Endodermal cell (in vitro differentiated cells): ENCODE measurements around the gene DERL3. TPM values are rescaled to one million over a fixed set of nuclear protein-coding genes. Genes with fewer than 3 reads are reported as not detected.

Experiments
- DNase-seq: peaks from one replicate; pipeline ENCODE4 v3.0.0-alpha.2; 2017
- H3K27ac ChIP-seq: 2 replicates; pipeline ENCODE4 v1.5.1; 2013; ENCODE audit warnings: mild to moderate bottlenecking, low read depth, low read length, moderate library complexity
- H3K27me3 ChIP-seq: 2 replicates; pipeline ENCODE4 v1.6.1; 2013; ENCODE audit warnings: mild to moderate bottlenecking, low read length, moderate library complexity; ENCODE audit not compliant: insufficient read depth, control insufficient read depth, poor library complexity, severe bottlenecking
- H3K36me3 ChIP-seq: 2 replicates; pipeline ENCODE4 v1.7.0; 2013; ENCODE audit warnings: mild to moderate bottlenecking, low read length, moderate library complexity; ENCODE audit not compliant: control insufficient read depth, insufficient read depth
- H3K4me1 ChIP-seq: one replicate; pipeline ENCODE4 v1.7.0; 2013; ENCODE audit warnings: low read length; ENCODE audit not compliant: control insufficient read depth, insufficient read depth
- H3K4me3 ChIP-seq: 2 replicates; pipeline ENCODE4 v1.5.1; 2013; ENCODE audit warnings: mild to moderate bottlenecking, low read length, moderate library complexity
- H3K9ac ChIP-seq: 2 replicates; pipeline ENCODE4 v1.6.1; 2013; ENCODE audit warnings: mild to moderate bottlenecking, low read length, moderate library complexity; ENCODE audit not compliant: poor library complexity, severe bottlenecking; ENCODE audit errors: extremely low read depth
- H3K9me3 ChIP-seq: 2 replicates; pipeline ENCODE4 v1.6.1; 2013; ENCODE audit warnings: mild to moderate bottlenecking, low read length, moderate library complexity; ENCODE audit not compliant: control insufficient read depth
- H3K27ac Mint-ChIP-seq: 2 replicates; pipeline ENCODE4 v1.8.0; 2020; ENCODE audit warnings: mixed read lengths
- H3K27me3 Mint-ChIP-seq: 2 replicates; pipeline ENCODE4 v1.8.0; 2021; ENCODE audit warnings: mild to moderate bottlenecking, mixed read lengths; ENCODE audit not compliant: insufficient read depth
- H3K36me3 Mint-ChIP-seq: 2 replicates; pipeline ENCODE4 v1.8.0; 2020; ENCODE audit warnings: low read depth, mixed read lengths
- H3K4me1 Mint-ChIP-seq: 2 replicates; pipeline ENCODE4 v1.8.0; 2020; ENCODE audit warnings: mixed read lengths
- H3K4me3 Mint-ChIP-seq: 2 replicates; pipeline ENCODE4 v1.8.0; 2020; ENCODE audit warnings: mild to moderate bottlenecking, moderate library complexity, mixed read lengths
- H3K9me3 Mint-ChIP-seq: 2 replicates; pipeline ENCODE4 v1.8.0; 2020; ENCODE audit warnings: mild to moderate bottlenecking, mixed read lengths
- WGBS, 2 experiments: methylation state at CpG; one replicate each; pipeline versions ENCODE4 v1.1.5 to v1.1.7; 2013; ENCODE audit warnings: missing lambda C conversion rate in 2 of 2, mixed read lengths in 1 of 2; ENCODE audit not compliant: insufficient coverage in 1 of 2, insufficient read length in 1 of 2; 5-methylcytosine and 5-hydroxymethylcytosine counted together
- total RNA-seq, 2 donors: library from RNA; stranded (reverse); fragmentation: NEBNext Ultra II Directional in 1 of 2; extraction: Animal tissue kit (Norgen Biotek cat#: 25700) in 1 of 2; gene quantifications; 2 replicates in 1 of 2; 3 replicates in 1 of 2; pipeline ENCODE4 v1.2.1, GENCODE V29; 2021
- TF ChIP-seq, protein P1 (sequence below): fragments of 200-600 bp; sonication (generic); conservative IDR thresholded peaks from 2 replicates; pipeline ENCODE4 v1.5.0; 2021; ENCODE audit warnings: antibody characterized with exemption, mild to moderate bottlenecking

The DERL3 gene
- total RNA-seq, 2 donors from 2014 or later: 6.3 to 7.6 TPM

DNA sequence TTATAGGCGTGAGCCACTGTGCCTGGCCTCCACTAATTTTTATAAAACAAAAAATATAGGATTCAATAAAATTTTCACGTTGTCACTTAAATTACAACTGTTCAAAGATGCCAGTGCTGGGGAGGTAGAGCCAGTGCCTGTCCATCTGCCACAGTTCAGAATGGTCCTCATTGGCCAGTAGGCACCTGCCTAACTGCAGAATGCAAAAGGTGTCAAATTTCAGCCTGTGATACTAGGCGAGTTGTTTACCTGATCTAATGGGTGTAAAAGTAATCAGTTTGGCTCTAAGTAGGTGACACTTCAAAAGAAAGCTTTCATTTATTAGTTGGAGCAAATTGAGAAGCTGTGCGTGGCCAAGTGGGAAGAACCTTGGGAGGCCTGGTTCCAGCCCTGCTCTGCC is 49.7 kb downstream of the DERL3 start:
- Histone ChIP-seq H3K27ac (no peak overlapping the region), H3K4me3 (peak overlapping the region; percentile 21), H3K27me3 (no peaks in the 10 kb centered on the region), H3K4me1 (peaks cover 19% of the 10 kb centered on the region), H3K9ac (peak overlapping the region; percentile 19), H3K36me3 (peaks cover 29% of the 10 kb centered on the region), H3K9me3 (no peaks in the 10 kb centered on the region)
- Mint-ChIP-seq H3K4me1 (peaks cover 39% of the 10 kb centered on the region), H3K27me3 (no peaks in the 10 kb centered on the region), H3K4me3 (peak overlapping the region; percentile 79), H3K9me3 (no peaks in the 10 kb centered on the region), H3K36me3 (peaks cover 25% of the 10 kb centered on the region), H3K27ac (peak overlapping the region; percentile 74)
- TF ChIP-seq, protein P1, sequence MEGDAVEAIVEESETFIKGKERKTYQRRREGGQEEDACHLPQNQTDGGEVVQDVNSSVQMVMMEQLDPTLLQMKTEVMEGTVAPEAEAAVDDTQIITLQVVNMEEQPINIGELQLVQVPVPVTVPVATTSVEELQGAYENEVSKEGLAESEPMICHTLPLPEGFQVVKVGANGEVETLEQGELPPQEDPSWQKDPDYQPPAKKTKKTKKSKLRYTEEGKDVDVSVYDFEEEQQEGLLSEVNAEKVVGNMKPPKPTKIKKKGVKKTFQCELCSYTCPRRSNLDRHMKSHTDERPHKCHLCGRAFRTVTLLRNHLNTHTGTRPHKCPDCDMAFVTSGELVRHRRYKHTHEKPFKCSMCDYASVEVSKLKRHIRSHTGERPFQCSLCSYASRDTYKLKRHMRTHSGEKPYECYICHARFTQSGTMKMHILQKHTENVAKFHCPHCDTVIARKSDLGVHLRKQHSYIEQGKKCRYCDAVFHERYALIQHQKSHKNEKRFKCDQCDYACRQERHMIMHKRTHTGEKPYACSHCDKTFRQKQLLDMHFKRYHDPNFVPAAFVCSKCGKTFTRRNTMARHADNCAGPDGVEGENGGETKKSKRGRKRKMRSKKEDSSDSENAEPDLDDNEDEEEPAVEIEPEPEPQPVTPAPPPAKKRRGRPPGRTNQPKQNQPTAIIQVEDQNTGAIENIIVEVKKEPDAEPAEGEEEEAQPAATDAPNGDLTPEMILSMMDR: no peak
- WGBS, 2 experiments: 64 to 69% methylated on average over 3 to 4 of the region's 4 CpGs
- peak; percentile 62 for DNase-seq

DNA sequence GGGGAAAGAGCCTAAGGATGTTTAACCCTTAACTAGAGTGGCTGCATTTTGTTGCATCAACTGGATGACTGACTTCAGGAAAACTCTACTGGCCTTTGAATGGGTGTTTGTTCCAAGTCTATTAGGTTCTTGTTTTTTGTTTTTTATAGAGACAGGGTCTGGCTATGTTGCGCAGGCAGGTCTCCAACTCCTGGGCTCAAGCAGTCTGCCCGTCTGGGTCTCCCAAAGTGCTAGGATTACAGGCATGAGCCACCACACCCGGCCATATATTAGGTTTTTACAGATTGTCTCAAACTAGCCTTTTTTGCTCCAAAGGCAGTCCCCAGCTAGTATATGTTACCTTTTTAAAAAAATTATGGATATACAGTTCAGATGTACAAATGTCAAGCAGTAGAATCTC is 50.9 kb downstream of the DERL3 start:
- H3K4me1 ChIP-seq: peaks cover 19% of the 10 kb centered on the region
- peak overlapping the region; percentile 79 for H3K4me3 Mint-ChIP-seq
- no peak for DNase-seq
- peaks cover 17% of the 10 kb centered on the region for H3K36me3 ChIP-seq
- H3K27me3 ChIP-seq: no peaks in the 10 kb centered on the region
- H3K9ac ChIP-seq: peak overlapping the region; percentile 98
- H3K27me3 Mint-ChIP-seq: no peaks in the 10 kb centered on the region
- peak overlapping the region; percentile 94 for H3K4me3 ChIP-seq
- peaks cover 35% of the 10 kb centered on the region for H3K4me1 Mint-ChIP-seq
- TF ChIP-seq, protein P1: no peak
- H3K9me3 Mint-ChIP-seq: no peaks in the 10 kb centered on the region
- H3K27ac Mint-ChIP-seq: peak overlapping the region; percentile 91
- 72 to 100% methylated on average over 1 to 3 of the region's 3 CpGs for WGBS, 2 experiments
- no peak overlapping the region for H3K27ac ChIP-seq
- H3K9me3 ChIP-seq: no peaks in the 10 kb centered on the region
- H3K36me3 Mint-ChIP-seq: peaks cover 16% of the 10 kb centered on the region

DNA sequence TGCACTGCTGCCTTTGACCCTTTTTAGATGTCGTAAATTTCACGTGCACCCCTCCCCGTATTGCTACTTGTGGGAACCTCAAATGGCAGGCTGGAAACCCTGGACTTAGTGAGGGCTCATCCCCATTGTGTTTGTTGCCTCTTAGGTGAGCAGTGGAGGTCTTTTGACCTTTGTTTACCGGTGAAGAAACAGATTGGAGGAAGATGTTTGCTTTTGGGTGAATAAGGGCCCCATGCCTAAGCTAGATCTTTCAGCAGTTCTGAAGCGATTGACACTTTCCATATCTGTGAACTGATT is 51.3 kb downstream of the DERL3 start:
- TF ChIP-seq, protein P1: no peak
- H3K36me3 ChIP-seq: peaks cover 14% of the 10 kb centered on the region
- Mint-ChIP-seq H3K4me3 (peak overlapping the region; percentile 79), H3K9me3 (no peaks in the 10 kb centered on the region), H3K4me1 (peaks cover 31% of the 10 kb centered on the region), H3K27me3 (no peaks in the 10 kb centered on the region), H3K36me3 (peaks cover 12% of the 10 kb centered on the region), H3K27ac (peak overlapping the region; percentile 91)
- H3K27ac ChIP-seq: peak overlapping the region; percentile 37
- no peaks in the 10 kb centered on the region for H3K9me3 ChIP-seq
- H3K9ac ChIP-seq: peak overlapping the region; percentile 98
- 2 to 5% methylated on average over 5 of the region's 5 CpGs for WGBS, 2 experiments
- peaks cover 19% of the 10 kb centered on the region for H3K4me1 ChIP-seq
- H3K4me3 ChIP-seq: peak overlapping the region; percentile 94
- no peaks in the 10 kb centered on the region for H3K27me3 ChIP-seq
- no peak for DNase-seq
